Stimulated activated CD4-positive, alpha-beta T cell treated with anti-CD3 and anti-CD28 coated beads, TNF-alpha, amount 100 ng/mL, for 4 hours (primary cell): ENCODE data around the gene ZNF275.
"Not testable (repeated sequence)": the region's sequence is repeated elsewhere in the genome, so short reads cannot be mapped to it uniquely, and the experiment has no call there.

ENCODE experiments used
- DNase-seq, 3 experiments: peaks; one replicate each; pipeline ENCODE4 v3.0.0-alpha.2; 2020; ENCODE audit warnings: low read depth in 3 of 3

The ZNF275 gene

DNA sequence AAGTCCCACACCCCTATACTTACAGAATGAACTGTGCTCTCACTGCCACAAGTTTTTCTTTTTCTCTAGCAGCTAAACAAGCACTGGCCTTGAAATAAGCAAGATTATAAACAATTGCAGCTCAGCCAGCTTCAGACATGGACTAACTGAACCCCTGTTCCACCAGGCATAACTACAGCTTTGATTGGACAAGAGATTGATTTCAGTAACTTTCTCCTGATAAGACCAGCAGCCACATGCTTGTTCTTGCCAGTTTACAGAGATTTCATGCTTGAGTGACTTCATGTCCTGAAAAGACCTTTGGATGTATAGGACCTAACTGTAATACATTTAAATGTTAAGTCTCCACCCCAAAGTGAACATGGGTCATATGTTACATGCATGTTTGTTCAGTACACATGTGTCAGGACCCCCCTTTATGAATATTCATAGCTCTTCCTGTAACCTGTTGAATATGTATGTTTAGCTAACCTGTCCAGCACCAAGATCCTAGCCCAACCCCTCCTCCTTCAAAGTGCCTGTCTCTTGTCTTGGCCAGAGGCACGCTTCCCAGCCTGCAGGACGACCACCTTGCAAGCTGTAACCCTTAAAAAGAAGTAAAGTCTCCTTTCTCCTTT is 27.9 kb downstream of the ZNF275 start:
- no peak for DNase-seq

DNA sequence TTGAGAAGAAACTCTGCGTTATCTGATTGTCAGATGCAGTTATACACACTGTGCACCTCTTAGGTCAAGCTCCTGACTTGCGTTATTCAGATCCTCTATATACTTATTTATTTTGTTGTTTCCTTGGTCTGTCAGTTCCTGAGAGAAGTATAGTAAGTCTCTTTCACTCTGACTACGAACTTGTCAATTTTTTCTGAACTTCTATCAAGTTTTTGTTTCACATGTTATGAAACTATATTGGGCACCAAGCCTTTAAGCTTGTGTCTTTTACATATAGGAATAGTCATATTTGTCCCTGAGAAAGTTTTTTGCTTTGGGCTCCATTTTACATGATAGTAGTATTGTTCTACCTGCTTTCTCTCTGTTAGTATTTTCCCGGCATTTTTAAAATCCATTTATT is 31.7 kb downstream of the ZNF275 start:
- DNase-seq, result no peak

DNA sequence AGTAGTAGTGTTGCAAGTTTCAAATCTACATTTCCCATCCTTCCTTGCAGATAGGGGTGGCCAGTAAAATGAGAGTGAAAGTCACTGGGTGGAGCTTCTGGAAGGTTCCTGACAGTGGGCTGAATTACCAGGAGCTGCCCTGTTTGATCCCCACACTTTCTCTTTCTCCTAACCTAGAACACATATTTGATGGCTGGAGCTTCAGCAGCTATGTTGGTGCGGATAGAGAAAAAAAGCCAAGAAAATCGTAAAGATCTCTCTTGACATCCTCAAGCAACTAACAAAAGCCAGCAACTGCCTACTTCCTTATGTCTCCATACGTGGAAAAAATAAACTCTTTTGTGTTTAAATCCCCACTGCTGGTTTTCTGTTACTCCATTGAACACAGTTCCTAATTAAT is 32.2 kb downstream of the ZNF275 start:
- no peak for DNase-seq

DNA sequence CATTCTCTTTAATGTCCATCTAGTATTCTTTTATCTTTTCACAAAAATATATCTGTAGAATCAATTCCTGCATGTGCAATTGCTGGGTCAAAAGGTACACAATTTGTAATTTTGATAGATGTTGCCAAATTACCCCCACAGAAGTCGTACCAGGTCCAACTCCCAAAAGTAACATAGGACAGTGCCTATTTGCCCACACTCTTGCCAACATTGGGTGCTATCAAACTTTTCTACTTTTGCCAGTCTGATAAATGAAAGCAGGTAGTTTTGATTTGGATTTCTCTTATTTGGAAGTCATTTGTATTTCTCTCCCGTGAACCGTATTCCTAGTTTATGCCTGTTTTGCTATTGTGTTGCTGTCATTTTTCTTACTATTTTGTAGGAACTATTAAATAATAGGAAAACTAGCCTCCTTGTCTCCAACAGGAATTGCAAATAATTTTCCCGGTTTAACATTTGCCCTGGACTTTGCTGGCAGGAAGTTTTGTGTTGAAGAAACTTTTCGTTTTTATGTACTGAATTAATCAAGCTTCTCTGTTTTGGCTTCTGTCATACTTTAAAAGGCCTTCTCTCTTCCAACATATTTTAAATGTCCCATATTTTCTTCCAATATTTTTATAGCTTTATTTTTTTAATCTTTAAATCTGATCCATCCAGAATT is 33.1 kb downstream of the ZNF275 start:
- DNase-seq, result no peak

DNA sequence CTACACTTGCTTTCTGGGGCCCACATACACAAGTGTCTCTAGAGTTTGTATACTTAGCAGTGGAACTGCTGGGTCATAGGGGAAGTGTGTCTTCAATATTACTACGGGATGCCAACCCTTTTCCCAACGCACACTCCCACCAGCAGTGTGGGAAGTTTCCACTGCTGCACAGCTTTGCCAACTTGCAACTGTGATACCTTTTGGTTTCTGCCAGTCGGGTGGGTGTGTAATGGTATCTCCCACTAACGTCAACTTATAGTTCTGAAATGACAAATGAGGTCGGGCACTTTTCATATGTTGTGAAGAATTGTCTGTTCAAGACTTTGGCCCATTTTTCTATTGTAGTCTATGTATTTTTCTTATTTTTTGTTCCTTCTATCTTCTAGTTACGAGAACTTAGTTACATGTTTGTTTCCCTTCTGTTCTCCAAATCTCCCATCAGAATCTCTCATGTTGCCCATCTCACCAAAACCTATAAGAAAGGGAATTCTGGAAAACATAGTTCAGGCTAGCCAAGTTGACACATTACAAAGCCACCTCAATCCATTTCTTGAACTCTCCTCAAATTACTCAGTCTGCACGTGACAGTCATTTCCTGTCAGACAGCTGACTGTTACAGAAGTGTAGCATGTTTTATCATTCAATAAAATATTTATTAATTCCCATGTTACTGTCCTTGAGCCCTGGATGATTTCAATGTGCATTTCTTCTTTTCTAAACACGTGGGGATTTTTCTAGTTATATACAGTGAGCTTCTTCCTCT is 36.5 kb downstream of the ZNF275 start:
- no peak for DNase-seq

DNA sequence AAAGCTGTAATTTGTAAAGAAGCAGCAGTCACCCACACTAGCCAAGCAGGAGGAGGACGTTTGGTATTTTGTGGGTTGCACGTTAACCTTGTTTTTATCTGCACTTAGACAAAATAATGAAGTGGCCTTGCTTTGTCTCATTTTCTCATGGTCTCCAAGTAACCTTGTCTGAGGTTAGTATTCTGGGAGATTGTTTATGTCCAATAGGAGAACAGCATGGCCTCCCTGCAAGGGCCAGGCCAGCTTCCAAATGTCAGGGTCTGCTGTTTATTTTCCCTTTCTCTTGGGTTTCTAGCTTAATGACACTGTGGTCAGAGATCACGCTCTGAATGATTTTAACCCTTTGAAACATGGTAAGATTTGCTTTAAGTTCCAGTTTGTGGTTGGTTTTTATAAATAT is 37.3 kb downstream of the ZNF275 start:
- DNase-seq, result no peak

DNA sequence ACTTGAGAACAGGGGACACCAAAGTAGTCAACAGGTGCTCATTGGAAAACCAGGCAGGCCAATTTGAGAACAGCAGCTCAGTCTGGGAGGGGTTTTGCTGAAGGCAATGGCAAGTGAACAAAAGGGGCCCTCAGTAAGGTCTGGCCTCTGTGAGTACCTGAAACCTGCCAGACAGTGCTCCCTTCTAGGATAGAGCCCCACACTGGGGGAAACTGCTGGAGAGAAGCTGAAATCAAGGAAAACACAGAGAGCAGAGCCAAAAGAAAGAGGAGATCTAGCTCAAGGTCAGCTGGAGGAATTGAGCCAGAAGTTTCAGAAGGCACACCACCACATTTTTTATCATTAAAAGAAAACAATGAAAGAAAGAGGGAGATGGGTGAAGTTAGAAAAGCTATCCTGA is 39.0 kb downstream of the ZNF275 start:
- no peak for DNase-seq

DNA sequence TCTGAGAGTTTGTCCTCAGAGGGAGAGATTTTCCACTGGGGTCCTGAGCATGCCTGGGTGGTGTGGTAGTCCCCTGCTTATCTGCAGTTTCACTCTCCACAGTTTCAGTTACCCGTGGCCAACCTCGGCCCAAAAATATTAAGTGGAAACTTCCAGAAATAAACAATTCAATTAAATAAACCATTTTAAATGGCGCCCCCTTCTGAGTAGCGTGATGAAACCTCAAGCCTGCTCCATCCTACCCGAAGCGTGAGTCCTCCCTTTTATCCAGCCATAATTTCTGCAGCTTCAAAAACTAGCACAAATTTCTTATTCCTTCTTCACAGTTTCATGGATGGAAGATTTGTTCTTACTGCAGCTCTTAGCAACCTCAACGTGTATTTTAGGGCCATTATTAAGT is 40.5 kb downstream of the ZNF275 start:
- no peak for DNase-seq

DNA sequence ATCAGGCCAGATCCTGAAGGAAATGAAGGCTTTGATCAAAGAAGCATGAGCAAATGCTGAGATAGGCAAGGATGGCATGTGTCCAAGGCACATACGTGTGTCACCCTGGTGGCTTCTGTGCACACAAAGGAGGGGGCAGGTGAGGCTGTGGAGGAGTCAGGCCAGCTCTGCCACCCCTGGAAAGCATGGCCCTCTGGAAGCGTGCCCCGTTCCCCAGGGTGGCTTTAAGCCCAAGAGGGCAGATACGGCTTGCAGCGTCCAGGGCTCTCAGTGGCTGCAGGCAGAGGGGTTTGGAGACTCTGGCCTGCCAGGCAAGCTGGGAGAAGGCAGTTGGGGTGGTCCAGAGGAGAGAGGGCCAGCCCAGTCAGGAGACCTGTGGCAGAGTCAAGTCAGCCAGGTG is 41.6 kb downstream of the ZNF275 start:
- no peak for DNase-seq

DNA sequence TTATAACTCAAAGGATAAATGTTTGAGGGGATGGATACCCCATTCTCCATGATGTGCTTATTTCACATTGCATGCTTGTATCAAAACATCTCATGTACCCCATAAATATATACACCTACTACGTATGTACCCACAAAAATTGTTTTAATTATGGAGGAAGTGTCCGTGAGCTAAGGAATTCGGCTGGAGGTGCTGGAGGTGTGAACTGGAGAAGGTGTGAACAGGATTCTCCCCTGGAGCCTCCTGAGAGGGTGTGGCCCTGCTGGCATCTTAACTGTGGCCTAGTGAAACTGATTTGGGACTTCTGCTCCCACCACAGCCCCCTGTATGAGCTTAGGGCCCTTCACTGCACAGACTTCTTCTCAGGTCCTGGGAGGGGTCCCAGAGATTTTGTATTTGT is 43.8 kb downstream of the ZNF275 start:
- no peak for DNase-seq

DNA sequence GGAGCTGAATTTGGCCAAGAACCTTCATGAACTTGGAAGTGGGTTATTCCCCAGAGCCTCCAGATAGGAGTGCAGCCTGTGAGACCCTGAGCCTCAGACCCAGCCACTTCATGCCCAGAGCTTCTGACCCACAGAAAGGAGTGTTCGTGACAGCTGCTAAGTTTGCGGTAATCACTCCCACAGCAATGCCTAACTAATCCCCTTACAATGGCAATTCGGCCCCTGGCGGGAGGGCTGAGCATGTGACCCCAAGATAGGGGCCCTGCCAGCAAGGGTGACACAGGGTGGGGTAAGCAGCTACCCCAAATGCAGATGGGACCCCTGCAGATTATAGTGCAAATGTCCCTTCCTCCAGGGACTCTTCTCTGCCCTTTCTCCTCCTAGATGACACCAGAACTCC is 44.7 kb downstream of the ZNF275 start:
- no peak for DNase-seq

DNA sequence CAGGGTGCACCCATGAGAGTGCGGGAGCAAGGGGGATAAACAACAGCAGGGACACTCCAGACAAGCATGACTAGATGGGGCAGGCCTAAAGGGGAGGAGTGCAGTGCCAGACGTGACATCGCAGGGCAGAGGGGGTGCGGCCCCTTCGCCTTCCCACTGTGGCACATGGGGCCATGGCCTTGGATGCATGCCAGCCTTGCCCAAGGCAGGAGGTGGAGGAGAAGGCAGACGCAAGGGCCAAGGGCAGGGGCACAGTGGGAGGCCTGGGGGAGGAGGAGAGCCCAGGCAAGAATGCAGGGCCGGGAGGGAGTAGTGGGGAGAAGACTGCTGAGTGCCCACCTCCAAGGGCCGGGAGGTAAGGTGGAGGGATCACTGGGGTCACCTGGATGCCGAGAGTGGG is 45.6 kb downstream of the ZNF275 start:
- DNase-seq, result no peak

DNA sequence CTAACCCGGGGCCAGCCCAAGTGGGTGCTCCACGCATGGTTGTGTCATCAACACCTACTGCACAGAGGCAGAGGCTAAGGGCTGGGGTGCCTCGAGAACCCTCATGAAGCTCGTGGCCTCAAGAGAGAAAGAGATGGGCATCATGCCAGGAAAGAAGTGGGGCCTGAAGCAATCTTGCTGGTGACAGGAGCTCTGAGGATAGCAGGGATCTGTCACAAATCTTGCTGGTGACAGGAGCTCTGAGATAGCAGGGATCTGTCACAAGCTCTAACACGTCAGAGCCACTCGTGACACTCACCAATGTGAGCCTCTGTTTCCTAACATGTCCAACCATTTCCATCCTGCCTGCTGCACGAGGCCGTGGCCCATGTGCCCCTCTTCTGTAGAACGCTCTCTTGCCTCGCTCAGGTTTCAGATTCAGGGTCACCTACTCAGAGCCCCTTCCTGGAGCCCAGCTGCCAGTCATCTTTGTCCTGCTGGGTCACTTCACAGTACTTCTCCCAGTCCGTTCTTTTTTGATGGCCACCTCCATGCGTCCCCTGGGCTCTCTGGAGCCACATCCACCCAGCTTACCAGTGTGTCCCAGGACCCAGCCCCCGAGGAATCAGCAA is 46.1 kb downstream of the ZNF275 start:
- no peak for DNase-seq

DNA sequence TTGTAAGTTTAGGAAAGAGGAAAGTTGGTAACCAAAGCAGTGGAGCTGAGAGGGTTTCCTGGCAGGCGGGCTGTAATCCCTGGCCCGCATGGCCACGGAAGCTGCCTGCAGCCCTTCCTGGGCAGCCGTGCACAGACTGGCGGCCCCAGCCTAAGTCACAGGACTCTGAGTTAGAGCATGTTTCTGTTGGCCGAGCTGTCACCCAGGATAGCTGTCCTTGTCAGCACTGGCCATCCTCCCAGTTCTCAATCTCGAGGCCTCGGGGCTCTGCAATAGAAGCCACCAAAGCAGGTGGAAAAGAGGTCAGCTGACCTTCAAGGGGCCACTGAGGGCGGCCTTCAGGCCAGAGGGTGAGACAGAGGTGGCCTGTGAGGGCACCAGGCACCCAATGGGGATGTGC is 46.7 kb downstream of the ZNF275 start:
- no peak for DNase-seq

DNA sequence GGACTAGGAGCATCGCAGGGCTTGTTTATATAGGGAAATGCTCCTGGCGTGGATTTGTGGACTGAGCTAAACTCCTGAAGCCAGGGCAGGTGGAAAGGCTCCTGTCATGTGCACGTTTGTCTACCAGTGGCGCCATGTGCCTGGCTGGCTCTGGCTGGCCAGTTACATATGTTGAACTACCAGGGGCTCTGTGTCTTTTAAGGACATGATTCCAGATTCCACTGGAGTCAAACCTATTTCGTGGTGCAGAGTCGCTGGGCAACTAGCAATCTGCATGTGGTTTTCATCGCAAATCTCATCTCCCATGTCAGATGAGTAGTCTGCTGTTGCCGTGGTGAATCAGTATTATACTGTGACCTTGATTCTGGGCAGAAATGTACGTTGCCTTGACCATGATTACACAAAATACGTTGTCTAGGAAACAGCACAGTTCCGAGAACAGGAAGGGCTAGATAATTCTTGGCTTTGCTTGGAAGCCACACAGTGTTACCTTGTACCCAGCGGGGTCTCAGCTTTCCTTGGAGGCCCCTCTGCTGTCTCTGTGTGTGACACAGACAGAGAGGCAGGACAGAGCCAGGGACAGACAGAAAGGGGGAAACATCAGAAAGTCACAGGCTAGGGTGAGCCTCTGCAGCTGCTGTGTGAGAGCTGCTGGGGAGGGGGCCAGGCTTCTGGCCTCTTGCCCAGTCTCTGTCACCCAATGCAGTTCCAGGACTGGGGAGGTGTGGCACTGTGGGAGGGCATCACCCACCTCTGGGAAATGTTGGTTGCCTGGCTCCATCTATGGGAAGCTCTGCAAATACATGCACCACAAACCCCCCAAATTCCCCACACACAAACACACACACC is 48.0 kb downstream of the ZNF275 start:
- no peak for DNase-seq

DNA sequence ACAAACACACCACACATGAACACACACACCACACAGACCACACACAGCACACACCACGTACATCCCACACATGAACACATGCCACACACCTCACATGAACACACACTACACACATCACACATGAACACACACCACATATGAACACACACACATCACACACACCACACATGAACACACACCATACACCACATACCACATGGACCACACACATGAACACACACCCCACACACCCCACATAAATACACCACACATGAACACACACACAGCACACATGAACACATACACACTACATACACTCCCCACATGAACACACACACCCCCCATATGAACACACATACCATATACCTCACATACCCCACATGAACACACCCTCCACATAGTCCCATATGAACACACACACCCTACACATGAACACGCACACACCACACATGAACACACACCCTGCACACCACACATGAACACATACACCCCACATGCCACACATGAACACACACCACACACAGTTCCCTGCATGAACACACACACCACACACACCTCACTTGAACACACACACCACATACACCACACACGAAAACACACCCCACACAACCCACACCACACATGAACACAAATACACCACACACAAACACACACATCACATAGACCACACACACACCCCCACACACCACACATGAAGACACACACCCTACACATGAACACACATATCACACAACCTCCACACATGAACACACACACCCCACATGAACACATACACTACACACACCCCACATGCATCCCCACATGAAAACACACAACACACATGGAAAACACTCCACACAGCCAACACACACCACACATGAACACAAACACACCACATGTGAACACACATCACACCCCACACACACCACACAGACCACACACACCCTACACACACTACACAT is 48.9 kb downstream of the ZNF275 start:
- DNase-seq, result no peak

DNA sequence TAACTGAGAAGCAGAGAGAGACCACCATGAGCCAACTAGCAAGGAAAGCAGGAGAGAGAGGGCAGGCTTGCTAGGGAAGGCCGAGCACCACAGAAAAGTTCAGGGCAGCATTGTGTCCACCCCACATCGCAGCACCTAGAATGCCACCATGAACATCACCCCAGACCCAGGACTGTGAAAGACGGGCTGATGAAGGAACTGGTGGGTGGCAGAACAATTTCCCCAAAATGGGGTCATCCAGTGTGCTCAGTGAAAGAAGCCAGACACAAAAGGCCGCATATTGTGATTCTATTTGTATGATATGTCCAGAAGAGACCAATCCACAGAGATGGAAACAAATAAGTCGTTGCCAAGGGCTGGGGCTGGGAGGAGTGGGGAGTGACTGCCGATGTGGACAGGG is 50.4 kb downstream of the ZNF275 start:
- no peak for DNase-seq

DNA sequence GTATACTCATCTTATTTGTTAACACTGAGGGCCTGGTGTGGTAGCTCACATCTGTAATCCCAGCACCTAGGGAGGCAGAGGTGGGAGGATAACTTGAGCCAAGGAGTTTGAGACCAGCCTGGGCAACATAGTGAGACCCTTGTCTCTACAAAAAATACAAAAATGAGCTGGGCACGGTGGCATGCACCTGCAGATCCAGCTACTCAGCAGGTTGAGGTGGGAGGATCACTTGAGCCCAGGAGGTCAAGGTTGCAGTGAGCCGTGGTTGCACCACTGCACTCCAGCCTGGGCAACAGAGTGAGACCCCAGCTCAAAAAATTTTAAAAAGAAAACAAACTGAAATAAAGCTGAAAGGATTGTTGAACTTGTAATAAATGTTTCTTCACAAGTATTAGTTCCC is 51.0 kb downstream of the ZNF275 start:
- not testable (repeated sequence) for DNase-seq

DNA sequence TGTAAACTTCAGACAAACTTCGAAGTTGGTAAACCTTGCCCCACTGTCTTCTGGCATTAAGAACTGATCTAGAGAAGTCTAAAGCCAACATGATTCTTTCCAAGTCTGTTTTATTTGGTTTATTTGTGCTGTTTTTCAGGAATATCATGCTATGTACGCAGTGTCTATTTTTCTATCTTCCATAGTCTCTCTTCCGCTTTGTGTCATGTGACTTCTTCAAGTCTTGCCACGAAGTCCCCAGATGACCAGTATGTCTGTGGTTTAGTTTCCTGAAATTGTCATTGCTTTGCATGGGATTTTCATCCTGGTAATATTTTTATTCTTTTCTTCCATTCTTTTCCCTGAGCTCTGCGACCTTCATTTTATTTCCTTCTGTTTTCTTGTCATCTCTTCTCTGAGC is 52.1 kb downstream of the ZNF275 start:
- DNase-seq, result no peak

DNA sequence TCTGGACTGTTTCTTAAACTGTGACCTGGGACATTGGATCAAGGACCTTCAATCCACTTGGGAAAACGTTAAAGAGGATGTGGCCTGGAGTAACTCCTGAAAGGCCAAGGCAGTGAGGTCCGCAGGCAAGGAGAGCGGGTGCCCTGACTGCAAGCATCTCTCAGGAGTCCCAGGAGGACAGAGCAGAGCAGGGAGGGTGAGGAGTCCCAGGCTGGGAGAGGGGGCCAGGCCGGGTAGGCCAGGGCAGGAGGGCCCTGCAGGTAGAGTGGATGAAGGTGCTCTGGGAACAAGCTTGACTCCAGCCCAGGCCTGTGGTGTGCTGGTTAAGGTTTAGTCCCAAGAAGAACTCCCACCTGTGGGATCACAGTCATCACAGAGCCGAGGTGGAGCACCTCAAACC is 53.4 kb downstream of the ZNF275 start:
- DNase-seq, result no peak
